HG03457 (cell line): Measurements from ENCODE around the gene SCAPER.
A peak's percentile ranks its signal among the peaks of the same experiment; 100 is the strongest.
"Not testable (repeated sequence)": the region's sequence is repeated elsewhere in the genome, so short reads cannot be mapped to it uniquely, and the experiment has no call there.

Source experiments
- ATAC-seq: cut with Tn5 transposase; IDR thresholded peaks from one replicate; pipeline ENCODE4 v1.9.1; 2021; ENCODE audit warnings: moderate number of reproducible peaks; ENCODE audit not compliant: unreplicated experiment

Gene SCAPER

GRCh38 chr15:76584868-76585575 is 320.1 kb downstream of the SCAPER start:
- ATAC-seq, result no peak

DNA sequence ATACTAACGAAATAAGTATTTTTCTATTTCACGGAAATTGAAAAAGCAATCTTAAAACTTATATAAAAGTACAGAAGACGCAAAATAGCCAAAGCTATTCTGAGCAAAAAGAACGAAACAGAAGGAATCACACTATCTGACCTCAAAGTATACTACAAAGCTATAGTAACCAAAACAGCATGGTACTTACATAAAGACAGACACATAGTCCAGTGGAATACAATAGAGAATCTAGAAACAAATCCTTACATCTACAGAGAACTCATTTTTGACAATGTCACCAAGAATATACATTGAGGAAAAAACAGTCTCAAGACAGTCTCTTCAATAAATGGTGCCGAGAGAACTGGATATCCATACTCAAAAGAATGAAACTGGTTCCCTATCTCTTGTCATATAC is 322.6 kb downstream of the SCAPER start:
- ATAC-seq, result no peak

DNA sequence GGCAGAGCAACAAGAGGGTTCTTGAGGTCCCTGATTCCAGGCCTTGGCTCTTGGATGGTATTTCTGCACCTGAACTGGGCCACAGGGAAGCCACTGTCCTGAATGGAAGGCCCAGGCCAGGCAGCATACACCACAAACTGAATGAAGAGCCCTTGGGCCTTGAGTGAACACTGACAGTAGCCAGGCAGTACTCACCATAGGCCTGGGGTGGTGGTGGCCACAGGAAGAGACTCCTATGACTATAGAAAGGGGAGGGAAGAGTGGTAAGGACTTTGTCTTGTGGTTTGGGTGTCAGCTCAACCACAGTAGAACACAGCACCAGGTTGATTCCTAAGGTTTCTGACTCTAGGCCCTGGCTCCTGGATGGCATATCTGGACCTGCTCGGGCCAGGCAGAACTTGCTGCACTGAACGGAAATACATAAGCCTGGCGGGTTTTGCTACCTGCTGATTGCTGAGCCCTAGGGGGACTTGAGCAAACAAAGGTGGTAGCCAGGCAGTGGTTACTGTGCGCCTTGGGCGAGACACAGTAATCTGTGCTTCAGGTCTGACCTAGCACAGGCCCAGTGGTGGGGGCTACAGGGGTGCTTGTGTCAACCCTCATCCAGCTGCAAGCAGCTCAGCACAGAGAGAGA is 327.1 kb downstream of the SCAPER start:
- no peak for ATAC-seq

- ATAC-seq, result no peak
Observed at GRCh38 chr15:76576523-76577279, 328.4 kb downstream of the SCAPER start.

GRCh38 chr15:76575679-76576078 is 329.5 kb downstream of the SCAPER start:
- ATAC-seq, result peak; percentile 9

- ATAC-seq, result peak; percentile 65
Observed at GRCh38 chr15:76575274-76575673, 329.9 kb downstream of the SCAPER start.

- ATAC-seq, result no peak
Observed at GRCh38 chr15:76572983-76573314, 332.2 kb downstream of the SCAPER start.

GRCh38 chr15:76566276-76566675 is 338.9 kb downstream of the SCAPER start:
- no peak for ATAC-seq

GRCh38 chr15:76565366-76565765 is 339.8 kb downstream of the SCAPER start:
- ATAC-seq, result no peak

GRCh38 chr15:76555247-76555646 is 349.9 kb downstream of the SCAPER start:
- ATAC-seq, result no peak

GRCh38 chr15:76553564-76553963 is 351.6 kb downstream of the SCAPER start:
- ATAC-seq, result no peak

DNA sequence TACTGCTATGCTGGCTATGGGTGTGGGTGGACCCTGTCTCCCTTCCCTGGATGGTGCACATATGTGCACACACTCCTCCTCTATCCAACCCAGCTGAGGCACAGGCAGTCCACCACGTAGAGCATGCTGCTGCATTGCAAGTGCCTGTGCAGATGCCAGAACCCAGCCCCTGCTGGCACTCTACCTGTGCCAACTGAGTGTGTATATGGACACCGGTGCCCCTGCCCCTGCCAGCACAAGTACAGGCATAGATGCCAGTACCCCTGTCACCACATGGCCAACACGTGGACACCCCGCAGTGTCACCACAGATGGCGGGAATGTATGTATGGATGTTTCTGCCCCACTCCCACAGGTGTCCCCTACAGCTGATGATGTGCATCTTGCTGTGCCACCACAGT is 352.0 kb downstream of the SCAPER start:
- ATAC-seq, result no peak

- no peak for ATAC-seq
Observed at GRCh38 chr15:76546805-76547204, 358.3 kb downstream of the SCAPER start.

- no peak for ATAC-seq
Observed at GRCh38 chr15:76533995-76534394, 371.1 kb downstream of the SCAPER start.

DNA sequence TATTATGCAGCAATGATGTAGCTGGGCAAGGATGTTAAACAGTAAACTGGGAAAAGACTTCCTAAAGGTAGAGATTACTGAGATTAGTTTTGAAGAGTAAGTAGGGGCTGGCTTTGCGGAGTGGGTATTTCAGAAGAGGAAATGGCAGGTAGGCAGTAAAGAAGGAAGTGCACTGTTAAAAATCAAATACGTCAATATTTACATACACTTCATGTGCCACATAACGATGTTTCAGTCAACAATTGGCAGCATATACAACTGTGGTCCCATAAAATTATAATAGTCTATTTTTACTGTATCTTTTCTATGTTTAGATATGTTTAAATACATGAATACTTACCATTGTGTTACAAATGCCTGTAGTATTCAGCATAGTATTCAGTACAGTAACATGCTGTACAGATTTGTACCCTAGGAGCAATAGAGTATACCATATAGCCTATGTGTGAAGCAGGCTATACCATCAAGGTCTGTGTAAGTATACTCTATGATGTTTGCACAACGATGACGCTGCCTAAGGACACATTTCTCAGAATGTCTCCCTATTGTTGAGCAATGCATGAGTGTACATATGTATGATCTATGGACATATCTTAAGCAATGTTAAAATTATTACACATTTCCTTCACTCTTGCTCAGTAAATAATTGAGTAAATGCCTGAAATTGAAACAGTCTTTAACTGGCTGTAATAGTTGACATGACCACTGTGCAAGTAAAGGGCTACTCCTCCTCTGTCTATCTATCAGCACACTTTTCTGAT is 371.9 kb downstream of the SCAPER start:
- ATAC-seq, result no peak

DNA sequence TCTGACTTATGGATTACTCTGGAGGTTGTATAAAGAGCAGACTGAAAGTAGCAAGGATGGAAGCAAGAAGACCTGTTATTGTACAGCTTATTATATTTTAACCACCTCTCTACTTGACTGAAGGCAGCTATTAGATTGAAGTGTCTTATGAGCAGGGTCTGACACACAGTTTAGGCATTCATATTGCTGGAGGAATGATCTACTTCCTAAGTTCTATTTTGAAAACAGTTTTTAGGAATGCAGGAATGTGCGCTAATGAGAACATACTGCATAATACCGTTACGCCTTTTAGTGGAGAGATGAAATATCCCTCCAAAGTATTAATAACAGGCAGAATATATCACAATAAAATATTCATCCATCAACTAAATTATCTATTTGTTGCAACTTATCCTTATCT is 375.2 kb downstream of the SCAPER start:
- ATAC-seq, result no peak

- no peak for ATAC-seq
Observed at GRCh38 chr15:76526111-76526510, 379.0 kb downstream of the SCAPER start.

GRCh38 chr15:76517910-76518309 is 387.2 kb downstream of the SCAPER start:
- ATAC-seq, result no peak

GRCh38 chr15:76514282-76514681 is 390.9 kb downstream of the SCAPER start:
- no peak for ATAC-seq

- ATAC-seq, result no peak
Observed at GRCh38 chr15:76512971-76513370, 392.2 kb downstream of the SCAPER start.

DNA sequence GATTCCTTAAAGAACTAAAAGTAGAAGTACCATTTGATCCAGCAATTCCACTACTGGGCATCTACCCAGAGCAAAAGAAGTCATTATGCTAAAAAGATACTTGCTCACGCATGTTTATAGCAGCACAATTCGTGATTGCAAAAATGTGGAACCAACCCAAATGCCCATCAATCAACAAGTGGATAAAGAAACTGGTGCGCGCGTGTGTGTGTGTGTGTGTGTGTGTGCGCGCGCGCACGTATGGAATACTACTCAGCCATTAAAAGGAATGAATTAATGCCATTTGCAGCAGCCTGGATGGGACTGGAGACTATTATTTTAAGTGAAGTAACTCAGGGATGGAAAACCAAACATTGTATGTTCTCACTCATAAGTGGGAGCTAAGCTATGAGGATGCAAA is 394.5 kb downstream of the SCAPER start:
- ATAC-seq, result not testable (repeated sequence)
